ENCODE measurements around the gene DPYSL3. TPM values are rescaled to one million over a fixed set of nuclear protein-coding genes. Genes with fewer than 3 reads are reported as not detected.

The DPYSL3 gene
- polyA plus RNA-seq, 1 donor (not counting 4 experiments of a cell fraction or from before 2014, with no cell fraction given), result 4.8 TPM

DNA sequence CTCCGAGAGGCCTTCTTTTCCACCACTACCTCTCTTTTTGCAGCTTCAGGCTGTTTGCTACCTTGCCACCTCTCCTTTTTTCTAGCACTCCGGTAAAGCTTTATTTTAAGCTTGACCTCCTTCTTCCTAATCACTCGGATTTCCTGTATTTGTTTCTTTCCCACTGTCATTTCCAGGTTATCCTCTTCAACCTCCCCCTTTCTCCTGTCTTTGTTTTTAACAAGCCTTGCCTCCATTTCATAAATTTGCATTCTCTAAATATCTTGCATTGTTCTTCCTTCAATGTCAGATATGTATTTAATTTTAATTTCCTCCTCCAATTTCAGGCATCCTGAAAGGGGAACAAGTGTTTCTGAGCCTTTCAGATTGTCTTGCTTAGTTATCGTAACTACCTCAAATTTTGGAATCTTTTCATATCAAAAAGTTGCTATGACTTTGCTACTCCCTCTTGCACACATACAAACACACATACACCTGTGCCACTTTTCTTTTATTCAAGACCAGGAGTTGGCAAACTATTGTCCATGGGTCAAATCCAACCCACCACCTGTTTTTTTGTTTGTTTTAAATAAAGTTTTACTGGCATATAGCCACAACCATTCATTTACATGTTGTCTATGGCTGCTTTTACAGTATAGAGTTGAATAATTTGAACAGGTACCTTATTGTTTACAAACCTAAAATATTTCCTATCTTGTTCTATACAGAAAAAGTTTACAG is 22.7 kb downstream of the DPYSL3 start:
- Histone ChIP-seq H3K4me3 (ENCODE audit: control insufficient read depth in 2 of 3, extremely low read depth in 1 of 3, insufficient read depth in 2 of 3, low read depth in 1 of 3, low read length in 3 of 3) (no peak overlapping the region), H3K9me3 (ENCODE audit: control insufficient read depth, low read depth, low read length) (no peaks in the 10 kb centered on the region), H3K27me3 (ENCODE audit: control insufficient read depth, extremely low read depth, insufficient read depth, low read length) (no peaks in the 10 kb centered on the region), H3K9me1 (ENCODE audit: control insufficient read depth, extremely low read depth, insufficient read depth, low read length) (no peaks in the 10 kb centered on the region), H2AFZ (ENCODE audit: control insufficient read depth, low read length) (no peak overlapping the region), H3K4me1 (ENCODE audit: control insufficient read depth, extremely low read depth, insufficient read depth, low read length) (no peaks in the 10 kb centered on the region), H4K20me1 (ENCODE audit: control insufficient read depth, extremely low read depth, insufficient read depth, low read length) (no peaks in the 10 kb centered on the region), H3K9ac (ENCODE audit: control insufficient read depth, extremely low read depth, insufficient read depth, low read length) (no peak overlapping the region), H3K79me2 (ENCODE audit: control insufficient read depth, insufficient read depth, low read length) (no peaks in the 10 kb centered on the region), H3K27ac (ENCODE audit: control insufficient read depth, insufficient read depth, low read length) (no peak overlapping the region), H3K4me2 (ENCODE audit: control insufficient read depth, extremely low read depth, insufficient read depth, low read depth, low read length) (no peak overlapping the region), H3K36me3 (ENCODE audit: control insufficient read depth in 2 of 2, extremely low read depth in 1 of 2, insufficient read depth in 2 of 2, low read length in 2 of 2) (no peaks in the 10 kb centered on the region)
- DNase-seq (ENCODE audit: low read depth, low spot score) (no peak), FAIRE-seq (no peak)
- dilution Hi-C loops (cut with MboI; ENCODE audit: extremely low pct_ligation_motif_present, low sequenced_read_pairs), result no loop called here
- TF ChIP-seq, protein P1, sequence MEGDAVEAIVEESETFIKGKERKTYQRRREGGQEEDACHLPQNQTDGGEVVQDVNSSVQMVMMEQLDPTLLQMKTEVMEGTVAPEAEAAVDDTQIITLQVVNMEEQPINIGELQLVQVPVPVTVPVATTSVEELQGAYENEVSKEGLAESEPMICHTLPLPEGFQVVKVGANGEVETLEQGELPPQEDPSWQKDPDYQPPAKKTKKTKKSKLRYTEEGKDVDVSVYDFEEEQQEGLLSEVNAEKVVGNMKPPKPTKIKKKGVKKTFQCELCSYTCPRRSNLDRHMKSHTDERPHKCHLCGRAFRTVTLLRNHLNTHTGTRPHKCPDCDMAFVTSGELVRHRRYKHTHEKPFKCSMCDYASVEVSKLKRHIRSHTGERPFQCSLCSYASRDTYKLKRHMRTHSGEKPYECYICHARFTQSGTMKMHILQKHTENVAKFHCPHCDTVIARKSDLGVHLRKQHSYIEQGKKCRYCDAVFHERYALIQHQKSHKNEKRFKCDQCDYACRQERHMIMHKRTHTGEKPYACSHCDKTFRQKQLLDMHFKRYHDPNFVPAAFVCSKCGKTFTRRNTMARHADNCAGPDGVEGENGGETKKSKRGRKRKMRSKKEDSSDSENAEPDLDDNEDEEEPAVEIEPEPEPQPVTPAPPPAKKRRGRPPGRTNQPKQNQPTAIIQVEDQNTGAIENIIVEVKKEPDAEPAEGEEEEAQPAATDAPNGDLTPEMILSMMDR (optimal IDR thresholded peaks at IDR 0.05 in 1 of 3, IDR thresholded peaks at IDR 0.05 in 1 of 3, conservative IDR thresholded peaks at IDR 0.05 in 1 of 3; ENCODE audit: extremely low read depth in 1 of 3, insufficient read depth in 2 of 3, low read length in 3 of 3), result no peak
- no peak for TF ChIP-seq EZH2 (IDR thresholded peaks at IDR 0.05; ENCODE audit: low read length)

- Histone ChIP-seq H3K9me3 (ENCODE audit: control insufficient read depth, low read depth, low read length) (no peaks in the 10 kb centered on the region), H3K4me3 (ENCODE audit: control insufficient read depth in 2 of 3, extremely low read depth in 1 of 3, insufficient read depth in 2 of 3, low read depth in 1 of 3, low read length in 3 of 3) (no peak overlapping the region), H3K27me3 (ENCODE audit: control insufficient read depth, extremely low read depth, insufficient read depth, low read length) (no peaks in the 10 kb centered on the region), H3K9ac (ENCODE audit: control insufficient read depth, extremely low read depth, insufficient read depth, low read length) (no peak overlapping the region), H3K36me3 (ENCODE audit: control insufficient read depth in 2 of 2, extremely low read depth in 1 of 2, insufficient read depth in 2 of 2, low read length in 2 of 2) (no peaks in the 10 kb centered on the region), H3K4me2 (ENCODE audit: control insufficient read depth, extremely low read depth, insufficient read depth, low read depth, low read length) (no peak overlapping the region), H4K20me1 (ENCODE audit: control insufficient read depth, extremely low read depth, insufficient read depth, low read length) (no peaks in the 10 kb centered on the region), H3K27ac (ENCODE audit: control insufficient read depth, insufficient read depth, low read length) (no peak overlapping the region), H3K4me1 (ENCODE audit: control insufficient read depth, extremely low read depth, insufficient read depth, low read length) (no peaks in the 10 kb centered on the region), H3K9me1 (ENCODE audit: control insufficient read depth, extremely low read depth, insufficient read depth, low read length) (no peaks in the 10 kb centered on the region), H2AFZ (ENCODE audit: control insufficient read depth, low read length) (no peak overlapping the region), H3K79me2 (ENCODE audit: control insufficient read depth, insufficient read depth, low read length) (no peaks in the 10 kb centered on the region)
- dilution Hi-C loops (cut with MboI; ENCODE audit: extremely low pct_ligation_motif_present, low sequenced_read_pairs), result no loop called here
- TF ChIP-seq, protein P1 (optimal IDR thresholded peaks at IDR 0.05 in 1 of 3, IDR thresholded peaks at IDR 0.05 in 1 of 3, conservative IDR thresholded peaks at IDR 0.05 in 1 of 3; ENCODE audit: extremely low read depth in 1 of 3, insufficient read depth in 2 of 3, low read length in 3 of 3), result no peak
- TF ChIP-seq EZH2 (IDR thresholded peaks at IDR 0.05; ENCODE audit: low read length), result no peak
- DNase-seq (ENCODE audit: low read depth, low spot score) (no peak), FAIRE-seq (no peak)
Measured at GRCh38 chr5:147485814-147486213, 24.1 kb downstream of the DPYSL3 start.
